WTC11 (cell line): ENCODE measurements around the gene CNTN5. TPM values are rescaled to one million over a fixed set of nuclear protein-coding genes. Genes with fewer than 3 reads are reported as not detected.

ENCODE experiments used
- ATAC-seq: fragments of 200-7000 bp; cut with Tn5 transposase; 2 replicates; pipeline ENCODE4 v1.10.0; 2021; ENCODE audit warnings: mild to moderate bottlenecking, moderate library complexity
- CTCF ChIA-PET: fragments of 300-600 bp; sonication (Branson Sonifier 250); formaldehyde crosslinking; loops from one replicate; lab custom pipeline; 2021; ENCODE audit warnings: antibody characterized with exemption; lab: Charles Lee
- POLR2A ChIA-PET: fragments of 350-600 bp; sonication (Branson Sonifier 250); formaldehyde crosslinking; loops from one replicate; lab custom pipeline; 2021; ENCODE audit warnings: antibody characterized with exemption; lab: Charles Lee
- DNase-seq: peaks from one replicate; pipeline ENCODE4 v3.0.0; 2021; ENCODE audit warnings: low spot score
- H3K27ac Mint-ChIP-seq: 2 replicates; pipeline ENCODE4 v1.8.0; 2021; ENCODE audit warnings: mixed read lengths
- H3K27me3 Mint-ChIP-seq: 2 replicates; pipeline ENCODE4 v1.8.0; 2021; ENCODE audit warnings: low read depth, mild to moderate bottlenecking, moderate library complexity, mixed read lengths
- H3K36me3 Mint-ChIP-seq: 2 replicates; pipeline ENCODE4 v1.8.0; 2021; ENCODE audit warnings: mixed read lengths
- H3K4me1 Mint-ChIP-seq: 2 replicates; pipeline ENCODE4 v1.8.0; 2022; ENCODE audit warnings: mixed read lengths
- H3K4me3 Mint-ChIP-seq: 2 replicates; pipeline ENCODE4 v1.8.0; 2021; ENCODE audit warnings: mild to moderate bottlenecking, moderate library complexity, mixed read lengths
- H3K9me3 Mint-ChIP-seq: 2 replicates; pipeline ENCODE4 v1.8.0; 2021; ENCODE audit warnings: mixed read lengths
- ATF2 ChIP-seq: sonication (generic); formaldehyde crosslinking; IDR thresholded peaks from 2 replicates; pipeline ENCODE4 v1.8.1; 2022; ENCODE audit warnings: low read depth, missing genetic modification reagents, borderline replicate concordance
- CREM ChIP-seq: sonication (generic); formaldehyde crosslinking; IDR thresholded peaks from 2 replicates; pipeline ENCODE4 v1.8.1; 2022; ENCODE audit warnings: mild to moderate bottlenecking, missing genetic modification reagents, moderate library complexity
- E2F1 ChIP-seq: sonication (generic); formaldehyde crosslinking; IDR thresholded peaks from 2 replicates; pipeline ENCODE4 v1.8.0; 2022; ENCODE audit warnings: mild to moderate bottlenecking, missing genetic modification reagents
- FOXJ3 ChIP-seq: sonication (generic); formaldehyde crosslinking; IDR thresholded peaks from 2 replicates; pipeline ENCODE4 v1.9.0; 2021; ENCODE audit warnings: missing genetic modification reagents, mild to moderate bottlenecking, borderline replicate concordance
- GABPB1 ChIP-seq: sonication (generic); formaldehyde crosslinking; IDR thresholded peaks from 2 replicates; pipeline ENCODE4 v1.8.1; 2023; ENCODE audit warnings: mild to moderate bottlenecking, missing genetic modification reagents
- HMGXB4 ChIP-seq: sonication (generic); formaldehyde crosslinking; IDR thresholded peaks from 2 replicates; pipeline ENCODE4 v1.8.1; 2023; ENCODE audit warnings: mild to moderate bottlenecking, moderate library complexity, missing genetic modification reagents
- IRF1 ChIP-seq: sonication (generic); formaldehyde crosslinking; IDR thresholded peaks from 2 replicates; pipeline ENCODE4 v1.8.0; 2023; ENCODE audit warnings: missing genetic modification reagents
- NFE2L1 ChIP-seq: sonication (generic); formaldehyde crosslinking; IDR thresholded peaks from 2 replicates; pipeline ENCODE4 v1.8.1; 2023; ENCODE audit warnings: missing genetic modification reagents
- NR3C1 ChIP-seq: sonication (generic); formaldehyde crosslinking; conservative IDR thresholded peaks from 2 replicates; pipeline ENCODE4 v1.8.1; 2023; ENCODE audit warnings: low read depth, mild to moderate bottlenecking, missing genetic modification reagents
- RELA ChIP-seq: sonication (generic); formaldehyde crosslinking; IDR thresholded peaks from 2 replicates; pipeline ENCODE4 v1.8.1; 2022; ENCODE audit warnings: missing genetic modification reagents, mild to moderate bottlenecking, borderline replicate concordance
- SOX15 ChIP-seq: fragments of 250-450 bp; sonication (Bioruptor Pico); IDR thresholded peaks from 2 replicates; pipeline ENCODE4 v1.9.0; 2021; ENCODE audit warnings: mild to moderate bottlenecking
- SP1 ChIP-seq: sonication (generic); formaldehyde crosslinking; conservative IDR thresholded peaks from 2 replicates; pipeline ENCODE4 v1.8.1; 2022; ENCODE audit warnings: missing genetic modification reagents
- STAT6 ChIP-seq: sonication (generic); formaldehyde crosslinking; conservative IDR thresholded peaks from 2 replicates; pipeline ENCODE4 v1.8.1; 2023; ENCODE audit warnings: mild to moderate bottlenecking, low read depth, missing genetic modification reagents, moderate library complexity
- TP53 ChIP-seq: sonication (generic); formaldehyde crosslinking; IDR thresholded peaks from 2 replicates; pipeline ENCODE4 v1.8.1; 2023; ENCODE audit warnings: mild to moderate bottlenecking, missing genetic modification reagents
- ZNF121 ChIP-seq: sonication (generic); formaldehyde crosslinking; IDR thresholded peaks from 2 replicates; pipeline ENCODE4 v1.8.0; 2023; ENCODE audit warnings: missing genetic modification reagents
- ZNF138 ChIP-seq: sonication (generic); formaldehyde crosslinking; conservative IDR thresholded peaks from 2 replicates; pipeline ENCODE4 v1.8.1; 2022; ENCODE audit warnings: mild to moderate bottlenecking, moderate library complexity, missing genetic modification reagents
- ZNF532 ChIP-seq: fragments of 250-450 bp; sonication (Bioruptor Pico); IDR thresholded peaks from 2 replicates; pipeline ENCODE4 v1.9.0; 2021; ENCODE audit warnings: mild to moderate bottlenecking, borderline replicate concordance
- total RNA-seq: library from RNA; stranded (reverse); gene quantifications from 3 replicates; pipeline ENCODE4 v1.2.3, GENCODE V29; 2021

The CNTN5 gene
- total RNA-seq, 1 experiment from 2014 or later: 0.07 TPM

GRCh38 chr11:99593197-99593596, 572.4 kb downstream of the CNTN5 start (continued):
- TF ChIP-seq E2F1 (CRISPR knock-in tag): no peak
- TF ChIP-seq RELA: no peak
- no peak for TF ChIP-seq ZNF532
- TF ChIP-seq ZNF138 (CRISPR knock-in tag): no peak
- TF ChIP-seq ZNF121: no peak
- TF ChIP-seq STAT6 (CRISPR knock-in tag): no peak

- Mint-ChIP-seq H3K36me3 (no peaks in the 10 kb centered on the region), H3K9me3 (no peaks in the 10 kb centered on the region), H3K4me1 (no peaks in the 10 kb centered on the region), H3K27ac (no peak overlapping the region), H3K4me3 (no peak overlapping the region), H3K27me3 (no peaks in the 10 kb centered on the region)
- ChIA-PET CTCF (no interaction called here), POLR2A (no interaction called here)
- TF ChIP-seq IRF1: no peak
- no peak for TF ChIP-seq FOXJ3 (CRISPR knock-in tag)
- TF ChIP-seq GABPB1 (CRISPR knock-in tag): no peak
- DNase-seq (no peak), ATAC-seq (no peak)
Observed at GRCh38 chr11:99601179-99601578, 580.4 kb downstream of the CNTN5 start.

- CTCF ChIA-PET: no interaction called here
- Mint-ChIP-seq H3K4me1 (no peaks in the 10 kb centered on the region), H3K27me3 (no peaks in the 10 kb centered on the region), H3K9me3 (no peaks in the 10 kb centered on the region), H3K27ac (no peak overlapping the region), H3K4me3 (no peak overlapping the region), H3K36me3 (no peaks in the 10 kb centered on the region)
- POLR2A ChIA-PET: no interaction called here
- no peak for TF ChIP-seq NR3C1 (CRISPR knock-in tag)
- TF ChIP-seq HMGXB4 (CRISPR knock-in tag): no peak
- TF ChIP-seq NFE2L1 (CRISPR knock-in tag): no peak
- TF ChIP-seq FOXJ3 (CRISPR knock-in tag): no peak
- no peak for TF ChIP-seq SOX15 (CRISPR knock-in tag)
- TF ChIP-seq CREM: no peak
- TF ChIP-seq IRF1: no peak
- no peak for TF ChIP-seq SP1 (CRISPR knock-in tag)
- TF ChIP-seq GABPB1 (CRISPR knock-in tag): no peak
- TF ChIP-seq ATF2 (CRISPR knock-in tag): no peak
- TF ChIP-seq TP53 (CRISPR knock-in tag): no peak
- ATAC-seq (peak; percentile 74), DNase-seq (no peak)
Observed at GRCh38 chr11:99614352-99614751, 593.6 kb downstream of the CNTN5 start.
